ENCODE results near the gene DIP2C.

- no peak for TF ChIP-seq CTCF (IDR thresholded peaks at IDR 0.05)
- no peak for TF ChIP-seq YY1 (IDR thresholded peaks at IDR 0.05; ENCODE audit: low read depth)
- TF ChIP-seq, protein P1, sequence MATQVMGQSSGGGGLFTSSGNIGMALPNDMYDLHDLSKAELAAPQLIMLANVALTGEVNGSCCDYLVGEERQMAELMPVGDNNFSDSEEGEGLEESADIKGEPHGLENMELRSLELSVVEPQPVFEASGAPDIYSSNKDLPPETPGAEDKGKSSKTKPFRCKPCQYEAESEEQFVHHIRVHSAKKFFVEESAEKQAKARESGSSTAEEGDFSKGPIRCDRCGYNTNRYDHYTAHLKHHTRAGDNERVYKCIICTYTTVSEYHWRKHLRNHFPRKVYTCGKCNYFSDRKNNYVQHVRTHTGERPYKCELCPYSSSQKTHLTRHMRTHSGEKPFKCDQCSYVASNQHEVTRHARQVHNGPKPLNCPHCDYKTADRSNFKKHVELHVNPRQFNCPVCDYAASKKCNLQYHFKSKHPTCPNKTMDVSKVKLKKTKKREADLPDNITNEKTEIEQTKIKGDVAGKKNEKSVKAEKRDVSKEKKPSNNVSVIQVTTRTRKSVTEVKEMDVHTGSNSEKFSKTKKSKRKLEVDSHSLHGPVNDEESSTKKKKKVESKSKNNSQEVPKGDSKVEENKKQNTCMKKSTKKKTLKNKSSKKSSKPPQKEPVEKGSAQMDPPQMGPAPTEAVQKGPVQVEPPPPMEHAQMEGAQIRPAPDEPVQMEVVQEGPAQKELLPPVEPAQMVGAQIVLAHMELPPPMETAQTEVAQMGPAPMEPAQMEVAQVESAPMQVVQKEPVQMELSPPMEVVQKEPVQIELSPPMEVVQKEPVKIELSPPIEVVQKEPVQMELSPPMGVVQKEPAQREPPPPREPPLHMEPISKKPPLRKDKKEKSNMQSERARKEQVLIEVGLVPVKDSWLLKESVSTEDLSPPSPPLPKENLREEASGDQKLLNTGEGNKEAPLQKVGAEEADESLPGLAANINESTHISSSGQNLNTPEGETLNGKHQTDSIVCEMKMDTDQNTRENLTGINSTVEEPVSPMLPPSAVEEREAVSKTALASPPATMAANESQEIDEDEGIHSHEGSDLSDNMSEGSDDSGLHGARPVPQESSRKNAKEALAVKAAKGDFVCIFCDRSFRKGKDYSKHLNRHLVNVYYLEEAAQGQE (IDR thresholded peaks at IDR 0.05; ENCODE audit: low read depth, low read length), result no peak
- no peak for TF ChIP-seq RAD21 (IDR thresholded peaks at IDR 0.05; ENCODE audit: low read length)
- no peak for TF ChIP-seq SMC3 (IDR thresholded peaks at IDR 0.05; ENCODE audit: low read depth, low read length)
- no peak for TF ChIP-seq RCOR1 (IDR thresholded peaks at IDR 0.05; ENCODE audit: low read length)
- TF ChIP-seq JUND (IDR thresholded peaks at IDR 0.05), result no peak
- no peak for TF ChIP-seq GABPA (IDR thresholded peaks at IDR 0.05; ENCODE audit: low read depth)
- no peak for TF ChIP-seq SIN3A (IDR thresholded peaks at IDR 0.05; ENCODE audit: borderline replicate concordance, low read depth, low read length)
Observed at GRCh38 chr10:723973-724372, 34.5 kb upstream of the DIP2C start.
